ENCODE results near the gene IRAK1. TPM values are rescaled to one million over a fixed set of nuclear protein-coding genes. Genes with fewer than 3 reads are reported as not detected.

The IRAK1 gene
- total and polyA plus RNA-seq, 12 donors = 18.2 to 59.0 (median 27.1) TPM

DNA sequence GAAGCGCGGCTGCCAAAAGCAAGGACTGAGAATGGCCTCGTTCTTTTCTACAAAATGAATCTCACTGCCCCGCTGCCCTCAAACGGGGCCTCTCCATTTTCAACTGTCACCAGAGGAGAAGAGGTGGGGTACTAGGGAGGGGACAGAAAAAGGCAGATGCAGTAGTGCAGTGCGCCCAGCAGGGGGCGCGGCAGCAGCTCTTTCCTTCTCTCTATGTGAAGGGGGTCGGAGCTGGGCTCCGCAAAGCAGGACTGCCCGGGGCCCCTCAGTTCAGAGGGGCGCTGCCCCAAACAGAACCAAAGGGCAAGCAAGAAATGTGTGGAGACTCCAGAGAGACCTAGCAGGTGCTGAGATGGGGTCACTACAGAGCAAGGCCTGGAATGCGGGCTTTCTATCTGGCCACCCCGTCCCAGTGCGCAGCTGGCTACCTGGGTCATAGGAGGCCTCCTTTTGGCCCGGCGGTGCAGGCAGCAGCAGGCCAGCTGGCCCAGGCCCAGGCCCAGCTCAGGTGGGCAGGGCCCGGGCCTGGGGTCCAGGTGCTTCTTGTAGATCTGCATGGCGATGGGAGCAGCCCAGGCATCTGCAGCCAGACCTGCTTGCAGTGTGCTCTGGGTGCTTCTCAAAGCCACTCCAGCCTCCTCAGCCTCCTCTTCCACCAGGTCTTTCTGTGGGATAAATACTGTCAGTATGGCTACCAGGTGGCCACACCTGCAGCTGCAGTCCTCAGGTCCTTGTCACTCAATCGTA is 5.9 kb downstream of the IRAK1 start:
- TF ChIP-seq, protein P1, sequence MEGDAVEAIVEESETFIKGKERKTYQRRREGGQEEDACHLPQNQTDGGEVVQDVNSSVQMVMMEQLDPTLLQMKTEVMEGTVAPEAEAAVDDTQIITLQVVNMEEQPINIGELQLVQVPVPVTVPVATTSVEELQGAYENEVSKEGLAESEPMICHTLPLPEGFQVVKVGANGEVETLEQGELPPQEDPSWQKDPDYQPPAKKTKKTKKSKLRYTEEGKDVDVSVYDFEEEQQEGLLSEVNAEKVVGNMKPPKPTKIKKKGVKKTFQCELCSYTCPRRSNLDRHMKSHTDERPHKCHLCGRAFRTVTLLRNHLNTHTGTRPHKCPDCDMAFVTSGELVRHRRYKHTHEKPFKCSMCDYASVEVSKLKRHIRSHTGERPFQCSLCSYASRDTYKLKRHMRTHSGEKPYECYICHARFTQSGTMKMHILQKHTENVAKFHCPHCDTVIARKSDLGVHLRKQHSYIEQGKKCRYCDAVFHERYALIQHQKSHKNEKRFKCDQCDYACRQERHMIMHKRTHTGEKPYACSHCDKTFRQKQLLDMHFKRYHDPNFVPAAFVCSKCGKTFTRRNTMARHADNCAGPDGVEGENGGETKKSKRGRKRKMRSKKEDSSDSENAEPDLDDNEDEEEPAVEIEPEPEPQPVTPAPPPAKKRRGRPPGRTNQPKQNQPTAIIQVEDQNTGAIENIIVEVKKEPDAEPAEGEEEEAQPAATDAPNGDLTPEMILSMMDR (IDR thresholded peaks at IDR 0.05) = peak; percentile 57 to 94 (median 83)
- H3K9me3 ChIP-seq = no peaks in the 10 kb centered on the region
- H3K4me3 ChIP-seq = no peak overlapping the region
- peaks cover 0 to 68% (median 0%) of the 10 kb centered on the region in 7 donors for H3K27me3 ChIP-seq
- no peak overlapping the region for H3K27ac ChIP-seq
- H3K36me3 ChIP-seq = peaks cover 0 to 70% (median 0%) of the 10 kb centered on the region in 9 donors
- peaks cover 0 to 9% (median 3%) of the 10 kb centered on the region in 9 donors for H3K4me1 ChIP-seq
- ATAC-seq (peak; percentile 36 to 81 (median 69)), DNase-seq (peak in 1 of 2 donors; percentile 40)
- WGBS, 2 donors = 38 to 57% methylated on average over 13 to 20 of the region's 20 CpGs
- intact Hi-C loops (cut with DNase I) = loop anchor here in 3 of 10 donors (5.0 kb wide), 2 partner anchors 39 to 84 kb away; partner anchors contain the start of gene MECP2 (in 1 of the 3)

DNA sequence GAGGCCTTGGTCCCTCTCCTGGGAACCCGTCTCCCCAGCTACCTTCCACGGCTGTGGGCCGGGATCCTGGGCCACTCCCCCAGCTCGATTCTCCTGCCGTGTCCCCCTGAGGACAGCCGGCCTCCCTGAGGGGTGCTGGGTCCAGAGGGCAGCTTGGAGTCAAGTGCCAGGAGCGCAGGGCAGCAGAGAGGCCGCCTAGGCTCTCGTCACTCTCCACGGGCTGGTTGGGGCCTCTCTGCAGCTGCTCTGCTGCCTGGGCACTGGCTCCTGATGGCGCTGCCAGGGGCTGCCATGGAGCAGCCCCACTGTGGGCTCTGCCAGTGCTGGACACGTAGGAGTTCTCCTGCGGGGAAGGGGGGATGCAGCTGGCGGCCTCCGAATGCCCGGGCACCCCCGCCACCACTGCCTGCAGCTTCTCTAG is 6.7 kb downstream of the IRAK1 start:
- H3K4me1 ChIP-seq = peaks cover 0 to 7% (median 0%) of the 10 kb centered on the region in 9 donors
- peaks cover 0 to 71% (median 0%) of the 10 kb centered on the region in 9 donors for H3K36me3 ChIP-seq
- no peaks in the 10 kb centered on the region for H3K9me3 ChIP-seq
- TF ChIP-seq, protein P1 (IDR thresholded peaks at IDR 0.05) = no peak
- peak in 3 of 8 donors; percentile 2 to 13 (median 5) for ATAC-seq
- peak overlapping the region in 1 of 10 donors; percentile 10 for H3K27ac ChIP-seq
- intact Hi-C loops (cut with DNase I) = loop anchor here in 3 of 10 donors (5.0 kb wide), 2 partner anchors 39 to 84 kb away; partner anchors contain the start of gene MECP2 (in 1 of the 3)
- WGBS, 2 donors = 70 to 72% methylated on average over 8 to 17 of the region's 17 CpGs
- no peak for DNase-seq
- H3K27me3 ChIP-seq = peaks cover 0 to 72% (median 0%) of the 10 kb centered on the region in 7 donors
- no peak overlapping the region for H3K4me3 ChIP-seq

DNA sequence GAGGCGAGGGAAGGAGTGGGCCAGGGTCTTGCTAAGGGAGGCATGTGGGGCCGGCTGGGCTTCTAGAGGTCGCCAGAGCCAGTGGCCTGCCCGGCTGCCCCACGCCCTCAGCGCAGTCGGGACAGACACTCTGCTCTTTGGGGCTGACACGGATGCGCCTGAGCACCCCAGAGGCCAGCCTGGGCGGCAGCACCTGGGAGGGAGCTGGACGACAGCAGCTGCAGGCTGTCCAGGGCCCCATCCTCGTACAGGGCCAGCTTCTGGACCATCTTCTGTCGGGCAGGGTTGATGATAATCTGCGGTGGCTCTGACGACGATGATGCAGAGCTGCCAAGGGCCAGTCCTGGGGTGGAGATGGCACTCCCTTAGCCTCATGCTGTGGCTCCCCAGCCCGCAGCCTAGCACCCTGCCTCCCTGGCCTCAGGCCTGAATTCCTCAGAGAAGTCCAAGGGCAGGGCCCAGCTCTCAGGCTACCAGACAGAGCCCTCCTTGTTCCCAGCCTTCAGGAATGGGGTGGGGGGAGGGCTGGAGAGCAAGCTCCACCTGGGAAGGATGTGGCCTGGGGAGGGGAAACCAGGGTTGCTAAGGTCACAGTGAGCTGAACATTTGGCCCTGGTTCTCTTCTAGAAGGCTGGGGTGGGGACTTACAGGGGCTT is 7.2 kb downstream of the IRAK1 start:
- WGBS, 2 donors = 83 to 90% methylated on average over 16 to 17 of the region's 17 CpGs
- TF ChIP-seq, protein P1 (IDR thresholded peaks at IDR 0.05) = no peak
- Histone ChIP-seq H3K4me1 (peaks cover 0 to 6% (median 0%) of the 10 kb centered on the region in 9 donors), H3K27me3 (peaks cover 0 to 73% (median 0%) of the 10 kb centered on the region in 7 donors), H3K27ac (no peak overlapping the region), H3K4me3 (no peak overlapping the region), H3K36me3 (peaks cover 0 to 66% (median 0%) of the 10 kb centered on the region in 9 donors), H3K9me3 (no peaks in the 10 kb centered on the region)
- DNase-seq = no peak
- no peak for ATAC-seq
- intact Hi-C loops (cut with DNase I) = loop anchor here in 3 of 10 donors (5.0 kb wide), 2 partner anchors 40 to 85 kb away; partner anchors contain the start of gene MECP2 (in 1 of the 3)

All from heart right ventricle (tissue), 16 donors.